ENCODE results near the gene CD151.

GRCh38 chr11:831118-831864 is 1.5 kb upstream of the CD151 start:
- TF ChIP-seq CTCF (IDR thresholded peaks at IDR 0.05 in 2 of 3, conservative IDR thresholded peaks at IDR 0.05 in 1 of 3; ENCODE audit: borderline replicate concordance in 1 of 3, insufficient read depth in 1 of 3, low read depth in 2 of 3, low read length in 2 of 3) (no peak), ATF3 (IDR thresholded peaks at IDR 0.05) (no peak), JUND (IDR thresholded peaks at IDR 0.05) (no peak), ZNF274 (IDR thresholded peaks at IDR 0.05; ENCODE audit: low read depth, low read length) (no peak), POLR2A (IDR thresholded peaks at IDR 0.05; ENCODE audit: borderline replicate concordance, extremely low read depth, insufficient read depth, insufficient read length) (no peak), TCF7L2 (IDR thresholded peaks at IDR 0.05; ENCODE audit: borderline replicate concordance, extremely low read depth, insufficient read depth, insufficient read length) (no peak), POLR2AphosphoS5 (IDR thresholded peaks at IDR 0.05; ENCODE audit: low read depth, low read length) (no peak), YY1 (IDR thresholded peaks at IDR 0.05; ENCODE audit: extremely low read depth, insufficient replicate concordance, low read depth, low read length) (no peak), SIN3A (IDR thresholded peaks at IDR 0.05; ENCODE audit: low read depth) (no peak), EZH2 (IDR thresholded peaks at IDR 0.05) (no peak), MAX (IDR thresholded peaks at IDR 0.05) (no peak), RAD21 (IDR thresholded peaks at IDR 0.05; ENCODE audit: low read depth) (no peak), EZH2phosphoT487 (IDR thresholded peaks at IDR 0.05; ENCODE audit: borderline replicate concordance) (no peak)
